Heart right ventricle (tissue), 16 donors: ENCODE measurements around the gene TLCD5. TPM values are rescaled to one million over a fixed set of nuclear protein-coding genes. Genes with fewer than 3 reads are reported as not detected.

ENCODE experiments used
- ATAC-seq, 8 donors: fragments of 200-7000 bp; cut with Tn5 transposase; one replicate each; pipeline ENCODE4 v1.9.1; 2020; ENCODE audit warnings: mild to moderate bottlenecking in 8 of 8, moderate library complexity in 8 of 8, moderate number of reproducible peaks in 1 of 8
- DNase-seq, 2 donors: peaks; one replicate each; pipeline ENCODE4 v3.0.0-alpha.2; 2020
- H3K27ac ChIP-seq, 10 donors: fragments of 200-600 bp; sonication (generic) in 2 of 10; one replicate each; pipeline versions ENCODE4 v1.5.0 to v1.8.0; 2020 to 2022; ENCODE audit warnings: mild to moderate bottlenecking in 3 of 10
- H3K27me3 ChIP-seq, 7 donors: fragments of 200-600 bp; one replicate each; pipeline ENCODE4 v1.8.0; 2021 to 2022; ENCODE audit warnings: mild to moderate bottlenecking in 2 of 7
- H3K36me3 ChIP-seq, 9 donors: fragments of 200-600 bp; sonication (generic) in 1 of 9; one replicate each; pipeline versions ENCODE4 v1.5.0 to v1.8.0; 2020 to 2022; ENCODE audit warnings: mild to moderate bottlenecking in 2 of 9
- H3K4me1 ChIP-seq, 9 donors: fragments of 200-600 bp; sonication (generic) in 1 of 9; one replicate each; pipeline versions ENCODE4 v1.5.0 to v1.8.0; 2020 to 2022; ENCODE audit warnings: mild to moderate bottlenecking in 4 of 9
- H3K4me3 ChIP-seq, 10 donors: fragments of 200-600 bp; sonication (generic) in 2 of 10; one replicate each; pipeline versions ENCODE4 v1.5.0 to v1.8.0; 2020 to 2022; ENCODE audit warnings: mild to moderate bottlenecking in 7 of 10, moderate library complexity in 2 of 10
- H3K9me3 ChIP-seq, 11 donors: fragments of 200-600 bp in 10 of 11; sonication (generic) in 2 of 11; one replicate each; pipeline versions ENCODE4 v1.5.0 to v1.8.0; 2013 to 2022; ENCODE audit warnings: mild to moderate bottlenecking in 2 of 11, control low read depth in 1 of 11, moderate library complexity in 1 of 11
- CTCF ChIP-seq, 9 donors: fragments of 200-600 bp; sonication (generic) in 2 of 9; IDR thresholded peaks; one replicate each; pipeline versions ENCODE4 v1.5.0 to v1.8.0; 2021 to 2022; ENCODE audit warnings: antibody characterized with exemption in 9 of 9, mild to moderate bottlenecking in 5 of 9, moderate library complexity in 1 of 9
- WGBS, 2 donors: extraction: QIAGEN DNeasy Blood & Tissue Kit; methylation state at CpG; one replicate each; pipeline ENCODE4 v1.1.7; 2013; ENCODE audit warnings: inconsistent platforms in 1 of 2; 5-methylcytosine and 5-hydroxymethylcytosine counted together
- intact Hi-C, 10 donors: fragments of 100-400 bp; cut with DNase I; formaldehyde crosslinking; loops; one replicate each; pipeline versions ENCODE4 v1.11.1 to v1.14.2; 2022
- polyA plus RNA-seq, 2 donors: library from polyadenylated mRNA; stranded (reverse); fragments of 200-250 nt; gene quantifications; one replicate each; pipeline ENCODE4 v1.2.3, GENCODE V29; 2013
- total RNA-seq, 10 donors: library from RNA; stranded (reverse); fragmentation: NEBNext Ultra II Directional in 3 of 10; extraction: Animal tissue kit (Norgen Biotek cat#: 25700) in 3 of 10; gene quantifications; one replicate each; pipeline versions ENCODE4 v1.2.1 to v1.2.4, GENCODE V29; 2021 to 2023
- donor health status: Arrhythmogenic right ventricular cardiomyopathy.
- donor health status: ischemic (EF 13 %, LVEDD 7.1; RV severe dilation, severe dysfunction).
- donor health status: healthy with polysubstance abuse.
- donor health status: DM: no; HTN: yes; CAD: no.
- donor health status: DM: no; HTN: no; CAD: no.
- donor health status: ischemic (EF 25% LVEDD 6.9; RV normal size, moderate dysfunction).
- donor health status: ischemic (EF 25% LVEDD 5.7; RV mildly dilated, moderate dysfunction).
- donor health status: healthy.
- donor health status: DM: yes; HTN: yes; CAD: no.
- donor health status: Ischemic cardiomyopathy.
- donor health status: ischemic (EF 35%, LVEDD 5.7; RV mildly dilated, moderate dysfunction).
- donor health status: nonischemic (EF 11% LVEDD 7.7; RV severe dilation, severe dysfunction).
- donor health status: DM: yes; HTN: yes; CAD: no.
- donor health status: PGD.
- donor health status: ischemic (EF 29% LVEDD 5.4; RV normal size, mild dysfunction).
- donor health status: nonischemic (EF 23%, LVEDD 6.1; RV moderate dilation, normal function).

TLCD5 gene
- total and polyA plus RNA-seq, 12 donors: 4.1 to 14.5 (median 10.7) TPM

- TF ChIP-seq CTCF (IDR thresholded peaks at IDR 0.05): no peak
- H3K4me1 ChIP-seq: peaks cover 9 to 47% (median 31%) of the 10 kb centered on the region in 9 donors
- peak overlapping the region in 9 of 10 donors; percentile 67 to 91 (median 72) for H3K4me3 ChIP-seq
- peak overlapping the region; percentile 84 to 99 (median 94) for H3K27ac ChIP-seq
- DNase-seq: no peak
- ATAC-seq: peak in 6 of 8 donors; percentile 4 to 38 (median 22)
- intact Hi-C loops: loop anchor here in 1 of 10 donors (10.0 kb wide), 1 partner anchor 359 kb away; no protein-coding TSS in a partner anchor
- no peaks in the 10 kb centered on the region for H3K9me3 ChIP-seq
- H3K36me3 ChIP-seq: peaks cover 0 to 22% (median 7%) of the 10 kb centered on the region in 9 donors
- 23 to 30% methylated on average over 3 of the region's 3 CpGs for WGBS, 2 donors
- H3K27me3 ChIP-seq: peaks cover 0 to 84% (median 0%) of the 10 kb centered on the region in 7 donors
Measured at GRCh38 chr11:120326228-120326627, 1.1 kb downstream of the TLCD5 start.

- peak in 1 of 8 donors; percentile 2 for ATAC-seq
- Histone ChIP-seq H3K4me3 (peak overlapping the region in 6 of 10 donors; percentile 13 to 91 (median 81)), H3K27me3 (peaks cover 0 to 87% (median 0%) of the 10 kb centered on the region in 7 donors), H3K9me3 (no peaks in the 10 kb centered on the region), H3K36me3 (peaks cover 0 to 23% (median 7%) of the 10 kb centered on the region in 9 donors), H3K4me1 (peaks cover 13 to 53% (median 37%) of the 10 kb centered on the region in 9 donors), H3K27ac (peak overlapping the region in 9 of 10 donors; percentile 84 to 99 (median 94))
- WGBS, 2 donors: 22 to 40% methylated on average over 4 of the region's 4 CpGs
- intact Hi-C loops: loop anchor here in 1 of 10 donors (10.0 kb wide), 1 partner anchor 358 kb away; no protein-coding TSS in a partner anchor
- no peak for DNase-seq
- no peak for TF ChIP-seq CTCF (IDR thresholded peaks at IDR 0.05)
Measured at GRCh38 chr11:120326845-120327281, 1.8 kb downstream of the TLCD5 start.

- H3K36me3 ChIP-seq: peaks cover 0 to 23% (median 7%) of the 10 kb centered on the region in 9 donors
- H3K9me3 ChIP-seq: no peaks in the 10 kb centered on the region
- peaks cover 0 to 86% (median 0%) of the 10 kb centered on the region in 7 donors for H3K27me3 ChIP-seq
- peaks cover 13 to 58% (median 42%) of the 10 kb centered on the region in 9 donors for H3K4me1 ChIP-seq
- DNase-seq (no peak), ATAC-seq (no peak)
- no peak for TF ChIP-seq CTCF (IDR thresholded peaks at IDR 0.05)
- peak overlapping the region in 8 of 10 donors; percentile 19 to 99 (median 95) for H3K27ac ChIP-seq
- H3K4me3 ChIP-seq: peak overlapping the region in 3 of 10 donors; percentile 6 to 15 (median 13)
- 73 to 83% methylated on average over 4 of the region's 4 CpGs for WGBS, 2 donors
- intact Hi-C loops: loop anchor here in 1 of 10 donors (10.0 kb wide), 1 partner anchor 357 kb away; no protein-coding TSS in a partner anchor
Measured at GRCh38 chr11:120327311-120327710, 2.2 kb downstream of the TLCD5 start.

- no peaks in the 10 kb centered on the region for H3K9me3 ChIP-seq
- DNase-seq (no peak), ATAC-seq (no peak)
- no peak for TF ChIP-seq CTCF (IDR thresholded peaks at IDR 0.05)
- H3K36me3 ChIP-seq: peaks cover 0 to 23% (median 7%) of the 10 kb centered on the region in 9 donors
- peaks cover 0 to 87% (median 0%) of the 10 kb centered on the region in 7 donors for H3K27me3 ChIP-seq
- intact Hi-C loops: loop anchor here in 1 of 10 donors (10.0 kb wide), 1 partner anchor 355 kb away; no protein-coding TSS in a partner anchor
- peak overlapping the region in 1 of 10 donors; percentile 2 for H3K27ac ChIP-seq
- no peak overlapping the region for H3K4me3 ChIP-seq
- peaks cover 13 to 79% (median 63%) of the 10 kb centered on the region in 9 donors for H3K4me1 ChIP-seq
- 78 to 81% methylated on average over 3 of the region's 3 CpGs for WGBS, 2 donors
Measured at GRCh38 chr11:120329556-120329955, 4.5 kb downstream of the TLCD5 start.
